Stimulated activated CD8-positive, alpha-beta memory T cell treated with anti-CD3 and anti-CD28 coated beads, Interleukin-4, amount 100 ng/mL, for 48 hours (primary cell): ENCODE data around the gene GPR45.

Experiments
- DNase-seq: peaks from one replicate; pipeline ENCODE4 v3.0.0-alpha.2; 2020

Gene GPR45

DNA sequence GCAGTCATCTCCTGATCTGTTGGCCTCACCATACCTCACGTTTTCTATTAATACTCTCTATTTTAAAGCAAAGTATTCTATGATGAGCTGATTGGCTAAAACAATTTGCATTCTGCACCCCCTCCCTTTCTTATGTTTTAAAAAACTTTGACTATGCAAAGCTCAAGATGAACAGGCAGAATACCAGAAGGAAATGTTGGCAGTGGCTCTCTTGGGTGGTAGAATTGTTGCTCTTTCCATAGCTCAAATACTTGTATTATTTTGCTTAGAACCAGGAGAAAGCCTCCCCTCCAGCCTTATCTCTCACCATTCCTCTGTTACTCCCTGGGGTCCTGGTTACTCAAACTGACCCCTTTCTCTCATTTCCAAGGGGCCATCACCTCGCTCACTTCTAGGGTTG, 14.4 kb downstream of the GPR45 start:
- no peak for DNase-seq

DNA sequence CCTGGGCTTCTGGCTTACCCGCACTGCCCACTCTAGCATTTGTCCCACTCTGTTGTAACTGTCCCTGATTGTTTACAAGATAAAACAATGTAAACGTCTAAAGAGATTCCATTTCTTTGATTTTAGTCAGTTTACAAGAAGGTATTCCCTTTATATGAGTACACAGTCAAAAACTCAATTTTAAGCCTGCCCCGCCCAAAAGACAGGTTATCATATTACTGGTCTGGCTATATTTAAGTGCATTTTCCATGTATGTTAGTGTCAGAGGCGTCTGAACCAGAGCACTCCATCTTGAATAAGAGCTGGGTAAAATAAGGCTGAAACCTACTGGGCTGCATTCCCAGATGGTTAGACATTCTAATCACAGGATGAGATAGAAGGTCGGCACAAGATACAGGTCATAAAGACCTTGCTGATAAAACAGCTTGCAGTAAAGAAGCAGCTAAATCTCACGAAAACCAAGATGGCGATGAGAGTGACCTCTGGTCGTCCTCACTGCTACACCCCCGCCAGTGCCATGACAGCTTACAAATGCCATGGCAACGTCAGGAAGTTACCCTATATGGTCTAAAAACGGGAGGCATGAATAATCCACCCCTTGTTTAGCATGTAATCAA, 15.0 kb downstream of the GPR45 start:
- no peak for DNase-seq

DNA sequence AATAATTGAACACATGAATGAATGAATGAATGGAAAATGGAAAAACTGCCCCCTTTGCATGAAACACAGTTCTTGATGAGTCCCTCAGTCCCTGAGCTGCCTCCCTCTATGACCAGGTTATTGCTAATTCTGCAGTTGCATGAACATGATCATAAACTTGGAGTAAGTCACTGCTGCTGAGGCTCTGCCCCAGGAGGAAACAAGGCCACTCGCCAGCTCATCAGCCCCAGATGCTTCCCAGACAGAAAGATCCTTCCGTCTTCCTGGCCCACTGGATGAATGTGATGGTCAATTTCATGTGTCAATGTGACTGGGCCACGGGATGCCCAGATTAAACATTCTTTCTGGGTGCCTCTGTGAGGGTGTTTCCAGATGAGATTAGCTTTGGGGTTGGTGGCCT, 16.4 kb downstream of the GPR45 start:
- DNase-seq, result no peak

- no peak for DNase-seq
Measured at GRCh38 chr2:105258835-105259350, 17.4 kb downstream of the GPR45 start.

GRCh38 chr2:105261061-105261460, 19.5 kb downstream of the GPR45 start:
- no peak for DNase-seq

DNA sequence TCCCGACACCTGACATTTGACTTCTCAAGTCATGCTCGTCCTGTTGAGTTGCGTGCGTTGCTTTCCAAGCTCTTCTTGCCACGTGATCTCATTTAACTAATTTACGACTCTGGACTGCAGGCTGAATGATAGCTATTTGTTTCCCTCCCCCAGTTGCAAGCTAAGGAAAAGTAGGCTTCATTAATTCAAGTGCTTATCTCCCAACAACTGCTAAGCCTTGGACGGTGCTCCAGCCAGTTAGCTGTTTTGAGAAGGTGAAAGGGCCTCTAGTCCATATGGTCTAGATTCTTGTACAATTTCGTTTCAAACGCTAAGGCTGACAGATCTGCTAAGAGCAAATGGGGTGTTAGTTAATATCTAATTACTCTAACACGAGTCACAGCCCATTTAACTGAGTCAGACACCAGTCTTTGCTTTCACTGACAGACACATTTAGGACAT, 21.1 kb downstream of the GPR45 start:
- no peak for DNase-seq

DNA sequence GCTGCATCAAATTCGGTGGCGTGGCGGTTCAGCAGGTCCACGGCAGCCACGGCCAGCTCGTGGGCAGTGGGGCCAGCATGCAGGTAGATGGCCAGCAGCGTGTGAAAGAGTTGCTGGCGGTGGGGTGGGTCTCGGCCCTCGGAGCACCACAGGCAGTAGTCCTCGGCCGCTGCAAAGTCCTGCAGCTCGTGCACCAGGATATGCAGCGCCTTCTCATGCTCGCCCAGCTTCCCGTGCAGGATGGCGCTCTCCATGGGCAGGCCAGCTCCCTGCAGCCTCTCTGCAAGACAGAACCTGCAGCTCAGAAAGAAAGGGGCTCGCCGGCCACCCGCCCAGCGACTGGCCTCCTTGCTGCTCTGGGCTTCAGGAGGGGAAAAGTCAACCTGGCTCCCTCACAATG, 27.9 kb downstream of the GPR45 start:
- no peak for DNase-seq

GRCh38 chr2:105271393-105272045, 30.0 kb downstream of the GPR45 start:
- no peak for DNase-seq

- no peak for DNase-seq
Measured at GRCh38 chr2:105272176-105272575, 30.6 kb downstream of the GPR45 start.

DNA sequence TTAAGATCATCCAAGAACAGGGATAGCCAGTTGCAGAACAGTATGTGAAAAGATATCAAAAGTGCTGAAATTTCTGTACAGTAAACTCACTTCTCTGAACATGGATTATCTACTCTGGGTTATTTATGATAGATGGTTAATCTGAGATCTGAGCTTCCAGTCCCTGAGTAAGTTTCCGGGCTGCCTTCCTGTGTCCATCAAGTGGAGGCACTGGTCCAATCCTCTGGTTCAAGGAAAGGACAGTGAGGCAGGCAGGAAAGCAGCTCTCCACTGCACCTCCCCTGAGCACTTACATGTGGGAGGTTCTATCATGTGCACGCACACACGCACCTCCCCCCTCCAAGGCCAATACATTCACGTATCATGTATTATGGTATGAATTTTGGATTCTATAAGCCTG, 32.5 kb downstream of the GPR45 start:
- no peak for DNase-seq

DNA sequence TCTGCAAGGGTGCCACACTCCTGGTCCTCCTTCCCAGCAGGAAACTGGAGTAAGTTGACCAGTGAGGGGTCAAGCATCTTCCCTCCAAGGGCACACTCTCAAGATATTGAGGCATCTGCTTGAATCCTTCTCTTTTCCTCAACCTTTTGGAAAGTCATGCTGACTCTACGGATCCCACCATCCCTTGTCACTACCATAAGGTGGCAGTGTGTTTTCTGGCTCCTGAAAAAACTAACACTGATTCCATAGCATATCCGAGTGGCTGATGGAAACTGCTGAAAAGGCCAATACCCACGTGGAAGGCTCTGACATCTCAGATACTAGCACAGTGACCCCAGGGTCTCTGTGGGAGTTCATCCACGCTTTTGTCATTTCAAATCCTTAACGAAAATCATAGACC, 37.1 kb downstream of the GPR45 start:
- no peak for DNase-seq

DNA sequence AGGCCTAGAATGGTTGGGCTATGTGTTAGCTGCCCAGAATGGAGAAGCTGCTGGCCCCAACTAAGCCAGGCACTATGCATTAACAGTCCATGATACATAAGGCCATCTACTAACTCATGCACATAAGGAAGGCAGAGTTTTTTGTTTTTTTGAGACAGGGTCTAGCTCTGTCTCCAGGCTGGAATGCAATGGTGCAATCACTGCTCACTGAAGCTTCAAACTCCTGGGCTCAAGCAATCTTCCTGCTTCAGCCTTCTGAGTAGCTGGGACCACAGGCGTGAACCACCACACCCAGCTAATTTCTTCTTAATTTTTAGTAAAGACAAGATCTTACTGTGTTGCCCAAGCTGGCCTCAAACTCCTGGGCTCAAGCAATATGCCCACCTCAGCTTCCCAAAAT, 37.6 kb downstream of the GPR45 start:
- no peak for DNase-seq

GRCh38 chr2:105280281-105280680, 38.7 kb downstream of the GPR45 start:
- no peak for DNase-seq

DNA sequence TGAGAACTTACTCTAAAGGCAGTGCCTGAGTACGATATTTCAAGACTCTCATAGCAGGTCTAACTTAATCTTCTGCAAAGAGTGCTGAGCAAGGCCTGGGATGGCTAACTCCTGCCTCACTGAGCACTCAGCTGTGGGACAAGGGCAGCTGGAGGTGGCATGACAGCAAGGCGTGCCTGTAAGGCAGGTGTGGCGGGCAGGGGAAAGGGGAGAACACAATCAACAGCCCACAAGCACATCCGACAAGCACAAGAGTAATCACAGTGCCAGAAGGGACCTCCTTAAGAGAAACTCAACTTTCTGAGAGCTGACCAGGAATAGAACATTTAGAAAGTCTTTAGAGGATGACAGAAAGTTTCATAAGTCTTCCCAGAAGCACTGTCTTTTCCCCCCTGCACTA, 42.0 kb downstream of the GPR45 start:
- DNase-seq, result no peak

GRCh38 chr2:105287692-105288091, 46.1 kb downstream of the GPR45 start:
- peak; percentile 48 for DNase-seq

DNA sequence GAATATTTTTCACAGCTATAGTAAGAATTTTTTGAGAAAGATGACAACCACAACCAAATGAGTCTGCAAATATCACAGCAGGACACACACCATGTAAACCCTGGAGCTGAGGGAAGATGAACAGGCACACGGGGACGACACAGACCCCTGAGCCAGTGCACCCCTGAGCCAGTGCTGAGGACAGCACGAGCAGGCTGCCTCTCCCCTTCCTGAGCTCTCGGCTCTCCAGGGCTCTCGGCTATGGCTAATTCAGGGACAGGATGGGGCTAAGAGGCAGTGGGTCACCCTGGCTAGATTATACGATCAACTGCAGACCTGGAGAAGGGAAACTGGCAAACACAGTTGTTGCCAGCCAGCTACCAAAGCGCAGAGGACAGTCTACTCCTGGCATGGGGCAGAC, 46.6 kb downstream of the GPR45 start:
- no peak for DNase-seq

GRCh38 chr2:105290981-105291660, 49.6 kb downstream of the GPR45 start:
- no peak for DNase-seq

GRCh38 chr2:105291981-105292380, 50.4 kb downstream of the GPR45 start:
- DNase-seq, result no peak
